ENCODE results near the gene NCMAP. TPM values are rescaled to one million over a fixed set of nuclear protein-coding genes. Genes with fewer than 3 reads are reported as not detected.
"Not testable (repeated sequence)": the region's sequence is repeated elsewhere in the genome, so short reads cannot be mapped to it uniquely, and the experiment has no call there.

NCMAP gene
- total RNA-seq, 1 donor from 2014 or later, result 0.25 TPM

DNA sequence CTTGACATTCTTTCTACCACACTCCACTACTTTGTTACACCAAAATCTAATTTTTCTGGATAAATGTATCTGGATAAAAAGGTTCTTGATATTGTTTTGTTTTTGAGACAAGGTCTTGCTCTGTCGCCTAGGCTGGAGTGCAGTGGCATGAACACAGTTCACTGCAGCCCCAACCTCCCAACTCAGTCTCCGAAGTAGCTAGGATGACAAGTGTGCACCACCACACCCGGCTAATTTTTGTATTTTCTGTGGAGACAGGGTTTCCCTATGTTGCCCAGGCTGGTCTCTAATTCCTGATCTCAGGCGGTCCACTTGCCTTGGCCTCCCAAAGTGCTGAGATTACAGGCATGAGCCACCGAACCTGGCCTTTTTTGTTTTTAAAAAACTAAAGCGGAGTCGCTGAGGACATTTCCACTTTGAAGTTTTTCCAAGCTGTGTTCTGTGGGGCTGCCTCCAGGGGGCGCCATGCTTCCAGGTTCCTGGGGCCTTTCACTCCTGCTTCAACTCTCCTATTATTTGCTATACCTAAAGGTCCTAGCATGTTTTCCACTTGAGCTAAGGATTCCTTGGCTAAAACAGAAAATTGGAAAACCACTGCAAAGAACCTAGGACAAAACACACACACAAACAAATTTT is 14.1 kb upstream of the NCMAP start:
- no peaks in the 10 kb centered on the region for H3K9me3 ChIP-seq
- no peak overlapping the region for H3K4me3 ChIP-seq
- H3K4me1 ChIP-seq, result no peaks in the 10 kb centered on the region
- H3K36me3 ChIP-seq, result no peaks in the 10 kb centered on the region
- intact Hi-C loops (cut with DNase I), result no loop called here
- H3K27me3 ChIP-seq, result no peaks in the 10 kb centered on the region
- H3K27ac ChIP-seq, result no peak overlapping the region
- no peak for DNase-seq (ENCODE audit: extremely low spot score in 2 of 2)
- TF ChIP-seq, protein P1, sequence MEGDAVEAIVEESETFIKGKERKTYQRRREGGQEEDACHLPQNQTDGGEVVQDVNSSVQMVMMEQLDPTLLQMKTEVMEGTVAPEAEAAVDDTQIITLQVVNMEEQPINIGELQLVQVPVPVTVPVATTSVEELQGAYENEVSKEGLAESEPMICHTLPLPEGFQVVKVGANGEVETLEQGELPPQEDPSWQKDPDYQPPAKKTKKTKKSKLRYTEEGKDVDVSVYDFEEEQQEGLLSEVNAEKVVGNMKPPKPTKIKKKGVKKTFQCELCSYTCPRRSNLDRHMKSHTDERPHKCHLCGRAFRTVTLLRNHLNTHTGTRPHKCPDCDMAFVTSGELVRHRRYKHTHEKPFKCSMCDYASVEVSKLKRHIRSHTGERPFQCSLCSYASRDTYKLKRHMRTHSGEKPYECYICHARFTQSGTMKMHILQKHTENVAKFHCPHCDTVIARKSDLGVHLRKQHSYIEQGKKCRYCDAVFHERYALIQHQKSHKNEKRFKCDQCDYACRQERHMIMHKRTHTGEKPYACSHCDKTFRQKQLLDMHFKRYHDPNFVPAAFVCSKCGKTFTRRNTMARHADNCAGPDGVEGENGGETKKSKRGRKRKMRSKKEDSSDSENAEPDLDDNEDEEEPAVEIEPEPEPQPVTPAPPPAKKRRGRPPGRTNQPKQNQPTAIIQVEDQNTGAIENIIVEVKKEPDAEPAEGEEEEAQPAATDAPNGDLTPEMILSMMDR (IDR thresholded peaks at IDR 0.05), result no peak
- TF ChIP-seq POLR2A (IDR thresholded peaks at IDR 0.05) (no peak), POLR2AphosphoS5 (IDR thresholded peaks at IDR 0.05; ENCODE audit: insufficient read depth in 1 of 2, low read depth in 1 of 2) (no peak)

DNA sequence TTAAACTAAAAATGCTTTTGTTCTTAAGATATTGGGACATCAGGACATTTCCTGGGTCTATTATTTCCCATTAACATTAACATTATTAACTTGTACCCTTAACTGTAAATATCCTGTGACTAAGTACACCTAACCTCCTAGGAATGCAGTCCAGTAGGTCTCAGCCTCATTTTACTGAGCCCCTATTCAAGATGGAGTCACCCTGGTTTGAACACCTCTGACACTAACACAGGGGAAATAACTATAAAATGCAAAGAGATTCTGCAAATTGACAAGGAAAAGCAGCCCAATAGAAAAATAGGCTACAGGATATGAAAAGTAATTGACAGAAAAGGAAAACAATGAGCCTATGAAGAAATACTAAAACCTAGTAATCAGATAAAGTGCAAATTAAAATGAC is 11.6 kb upstream of the NCMAP start:
- no peak for DNase-seq (ENCODE audit: extremely low spot score in 2 of 2)
- H3K4me1 ChIP-seq, result no peaks in the 10 kb centered on the region
- H3K4me3 ChIP-seq, result no peak overlapping the region
- no peaks in the 10 kb centered on the region for H3K9me3 ChIP-seq
- no peaks in the 10 kb centered on the region for H3K27me3 ChIP-seq
- intact Hi-C loops (cut with DNase I), result no loop called here
- no peak for TF ChIP-seq POLR2AphosphoS5 (IDR thresholded peaks at IDR 0.05; ENCODE audit: insufficient read depth in 1 of 2, low read depth in 1 of 2)
- H3K27ac ChIP-seq, result no peak overlapping the region
- H3K36me3 ChIP-seq, result no peaks in the 10 kb centered on the region

DNA sequence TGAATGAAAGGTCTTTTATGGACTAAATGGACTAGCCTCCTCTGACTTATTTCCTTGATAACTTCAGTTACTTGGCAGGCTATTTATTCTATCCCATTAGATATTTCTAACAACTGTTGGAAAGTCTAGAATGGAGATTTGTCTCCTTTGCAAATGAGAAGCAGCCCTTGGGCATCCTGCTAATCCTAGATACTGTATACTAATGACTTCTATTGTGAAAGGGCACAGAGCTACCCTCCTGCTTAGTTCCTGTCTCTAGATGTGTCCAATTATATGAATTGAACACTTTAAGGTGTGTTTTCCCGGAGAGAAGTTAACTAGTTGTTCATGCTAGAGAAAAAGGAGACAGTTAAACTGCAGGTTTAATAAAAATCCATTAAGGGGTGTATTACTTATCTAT is 10.2 kb upstream of the NCMAP start:
- Histone ChIP-seq H3K27me3 (no peaks in the 10 kb centered on the region), H3K4me1 (no peaks in the 10 kb centered on the region), H3K36me3 (no peaks in the 10 kb centered on the region), H3K4me3 (no peak overlapping the region), H3K27ac (no peak overlapping the region), H3K9me3 (no peaks in the 10 kb centered on the region)
- intact Hi-C loops (cut with DNase I), result no loop called here
- no peak for TF ChIP-seq POLR2AphosphoS5 (IDR thresholded peaks at IDR 0.05; ENCODE audit: insufficient read depth in 1 of 2, low read depth in 1 of 2)
- TF ChIP-seq, protein P1 (IDR thresholded peaks at IDR 0.05), result no peak
- TF ChIP-seq POLR2A (IDR thresholded peaks at IDR 0.05), result no peak
- DNase-seq (ENCODE audit: extremely low spot score in 2 of 2), result no peak

DNA sequence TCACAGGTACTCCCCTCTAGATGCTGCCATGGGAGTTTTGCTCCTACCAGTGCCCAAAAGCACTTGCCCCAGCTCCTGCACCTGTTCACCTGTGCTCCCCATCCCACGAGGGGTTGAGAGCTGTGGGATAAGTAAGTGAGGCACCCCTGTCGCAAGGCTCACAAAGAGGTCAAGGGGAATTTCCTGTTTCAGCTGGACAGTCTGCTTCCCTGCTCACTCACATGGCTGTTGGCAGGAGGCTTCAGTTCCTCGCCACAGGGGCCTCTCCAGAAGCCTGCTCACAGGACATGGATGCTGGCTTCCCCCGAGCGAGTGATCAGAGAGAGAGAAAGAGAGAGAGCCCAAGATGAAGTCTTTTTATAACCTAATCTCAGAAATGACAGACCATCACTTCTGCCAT is 8.7 kb upstream of the NCMAP start:
- no peaks in the 10 kb centered on the region for H3K9me3 ChIP-seq
- H3K27ac ChIP-seq, result no peak overlapping the region
- H3K4me3 ChIP-seq, result no peak overlapping the region
- no peaks in the 10 kb centered on the region for H3K27me3 ChIP-seq
- DNase-seq (ENCODE audit: extremely low spot score in 2 of 2), result no peak
- H3K4me1 ChIP-seq, result no peaks in the 10 kb centered on the region
- no peaks in the 10 kb centered on the region for H3K36me3 ChIP-seq
- intact Hi-C loops (cut with DNase I), result no loop called here
- TF ChIP-seq POLR2AphosphoS5 (IDR thresholded peaks at IDR 0.05; ENCODE audit: insufficient read depth in 1 of 2, low read depth in 1 of 2), result no peak
- TF ChIP-seq POLR2A (IDR thresholded peaks at IDR 0.05), result no peak
- TF ChIP-seq, protein P1 (IDR thresholded peaks at IDR 0.05), result no peak

DNA sequence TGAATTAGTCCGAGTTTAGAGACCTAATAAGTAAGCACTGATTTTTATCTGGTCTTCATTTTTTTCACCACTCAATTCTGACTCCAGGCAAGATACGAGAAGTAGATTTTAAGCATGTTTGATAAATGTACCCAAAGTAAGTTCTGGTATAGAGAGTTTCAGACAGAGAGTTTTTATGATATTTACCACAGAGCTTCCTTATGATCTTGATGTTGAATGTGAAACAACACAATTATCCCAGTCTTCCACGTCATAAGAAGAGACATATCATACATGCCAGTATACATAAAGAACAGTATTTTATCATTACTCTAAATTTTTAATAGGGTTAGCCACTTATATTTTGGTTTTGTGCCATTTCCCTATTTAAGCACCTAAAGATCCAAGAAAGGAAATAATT is 7.8 kb upstream of the NCMAP start:
- Histone ChIP-seq H3K36me3 (no peaks in the 10 kb centered on the region), H3K9me3 (no peaks in the 10 kb centered on the region), H3K27ac (no peak overlapping the region), H3K4me3 (no peak overlapping the region), H3K27me3 (no peaks in the 10 kb centered on the region), H3K4me1 (no peaks in the 10 kb centered on the region)
- intact Hi-C loops (cut with DNase I), result no loop called here
- no peak for TF ChIP-seq POLR2AphosphoS5 (IDR thresholded peaks at IDR 0.05; ENCODE audit: insufficient read depth in 1 of 2, low read depth in 1 of 2)
- TF ChIP-seq, protein P1 (IDR thresholded peaks at IDR 0.05), result no peak
- TF ChIP-seq POLR2A (IDR thresholded peaks at IDR 0.05), result no peak
- DNase-seq (ENCODE audit: extremely low spot score in 2 of 2), result no peak

DNA sequence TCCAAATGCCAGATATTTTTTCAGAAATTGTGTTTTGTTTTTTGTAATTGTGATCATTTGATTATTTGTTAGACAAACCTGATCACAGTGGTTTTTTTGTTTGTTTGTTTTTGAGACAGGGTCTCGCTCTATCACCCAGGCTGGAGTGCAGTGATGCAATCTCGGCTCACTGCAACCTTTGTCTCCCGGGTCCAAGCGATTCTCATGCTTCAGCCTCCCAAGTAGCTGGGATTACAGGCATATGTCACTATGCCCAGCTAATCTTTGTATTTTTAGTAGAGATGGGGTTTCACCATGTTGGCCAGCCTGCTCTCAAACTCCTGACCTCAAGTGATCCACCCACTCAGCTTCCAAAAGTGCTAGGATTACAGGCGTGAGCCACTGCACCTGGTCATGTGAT is 6.7 kb upstream of the NCMAP start:
- H3K27me3 ChIP-seq; H3K27ac ChIP-seq; H3K36me3 ChIP-seq; H3K9me3 ChIP-seq; DNase-seq (ENCODE audit: extremely low spot score in 2 of 2); intact Hi-C loops (cut with DNase I); H3K4me1 ChIP-seq; H3K4me3 ChIP-seq: not testable (repeated sequence)

Measured in vagina (tissue), 2 donors.